ENCODE results near the gene NLE1. TPM values are rescaled to one million over a fixed set of nuclear protein-coding genes. Genes with fewer than 3 reads are reported as not detected.
A peak's percentile ranks its signal among the peaks of the same experiment; 100 is the strongest.

Gene NLE1
- total RNA-seq, 1 donor = 14.1 TPM

DNA sequence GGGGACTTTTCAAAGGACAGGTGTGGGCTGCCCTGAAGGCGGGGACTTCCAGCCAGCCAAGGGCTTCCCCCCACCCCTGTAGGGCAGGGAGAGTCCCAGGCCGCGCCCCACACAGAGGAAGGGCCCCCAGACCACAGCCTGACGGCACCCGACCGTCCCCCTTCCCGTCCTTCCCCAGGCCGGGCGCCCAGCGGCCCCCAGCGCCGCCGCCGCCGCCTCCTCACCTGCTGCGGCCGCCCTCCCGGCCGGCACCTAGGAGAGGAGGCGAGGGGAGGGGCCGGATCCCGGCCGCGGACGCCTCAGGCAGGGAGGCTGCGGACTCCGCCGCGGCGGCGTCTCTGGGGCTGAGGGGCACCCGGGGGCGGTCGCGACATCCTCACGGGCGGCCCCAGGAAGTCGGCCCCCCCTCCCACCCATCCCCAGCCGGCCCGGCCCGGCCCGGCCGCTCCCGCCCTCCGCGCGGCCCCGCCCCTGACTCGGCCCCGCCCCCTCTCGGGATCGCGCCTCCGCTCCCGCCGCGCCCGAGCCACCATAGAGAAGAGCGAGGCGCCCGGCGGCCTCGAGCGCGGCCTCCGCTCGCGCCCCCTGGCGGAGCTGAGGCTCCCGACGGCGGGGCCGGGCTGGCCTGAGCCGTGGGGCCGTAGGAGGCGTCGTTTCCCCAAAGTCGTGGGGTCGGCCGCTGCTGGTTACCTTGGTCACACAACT is 53.1 kb downstream of the NLE1 start:
- TF ChIP-seq, protein P1, sequence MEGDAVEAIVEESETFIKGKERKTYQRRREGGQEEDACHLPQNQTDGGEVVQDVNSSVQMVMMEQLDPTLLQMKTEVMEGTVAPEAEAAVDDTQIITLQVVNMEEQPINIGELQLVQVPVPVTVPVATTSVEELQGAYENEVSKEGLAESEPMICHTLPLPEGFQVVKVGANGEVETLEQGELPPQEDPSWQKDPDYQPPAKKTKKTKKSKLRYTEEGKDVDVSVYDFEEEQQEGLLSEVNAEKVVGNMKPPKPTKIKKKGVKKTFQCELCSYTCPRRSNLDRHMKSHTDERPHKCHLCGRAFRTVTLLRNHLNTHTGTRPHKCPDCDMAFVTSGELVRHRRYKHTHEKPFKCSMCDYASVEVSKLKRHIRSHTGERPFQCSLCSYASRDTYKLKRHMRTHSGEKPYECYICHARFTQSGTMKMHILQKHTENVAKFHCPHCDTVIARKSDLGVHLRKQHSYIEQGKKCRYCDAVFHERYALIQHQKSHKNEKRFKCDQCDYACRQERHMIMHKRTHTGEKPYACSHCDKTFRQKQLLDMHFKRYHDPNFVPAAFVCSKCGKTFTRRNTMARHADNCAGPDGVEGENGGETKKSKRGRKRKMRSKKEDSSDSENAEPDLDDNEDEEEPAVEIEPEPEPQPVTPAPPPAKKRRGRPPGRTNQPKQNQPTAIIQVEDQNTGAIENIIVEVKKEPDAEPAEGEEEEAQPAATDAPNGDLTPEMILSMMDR (IDR thresholded peaks at IDR 0.05; ENCODE audit: insufficient read depth, low read length) = peak; percentile 55
- peak overlapping the region; percentile 76 for H3K4me3 ChIP-seq (ENCODE audit: low read depth, low read length)
- DNase-seq (ENCODE audit: low read depth) = peak; percentile 71

DNA sequence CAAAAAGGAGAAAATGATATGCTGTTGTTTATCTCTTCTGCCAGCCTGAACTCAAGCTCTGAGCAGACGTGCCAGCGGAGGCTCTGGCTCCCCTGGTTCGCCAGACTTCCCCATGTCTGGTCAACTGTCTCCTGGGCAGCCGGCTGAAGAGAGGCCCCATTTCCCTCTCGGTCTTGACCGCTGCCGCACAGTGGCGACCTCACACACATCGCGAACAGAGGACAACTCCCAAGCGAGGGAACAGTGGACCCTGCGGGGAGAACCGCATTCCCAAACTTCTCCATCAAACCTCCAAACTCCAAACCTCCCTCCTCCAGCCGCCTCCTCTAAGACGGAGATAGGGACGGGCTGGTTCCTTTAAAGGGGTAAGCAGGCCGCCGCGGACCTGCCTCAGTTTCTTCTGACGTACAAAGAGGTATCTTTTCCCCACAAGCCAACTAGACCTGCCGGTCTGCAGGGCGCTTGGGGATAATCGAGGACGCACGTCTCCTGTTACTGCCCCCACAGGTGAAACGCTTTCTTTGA is 53.7 kb downstream of the NLE1 start:
- DNase-seq (ENCODE audit: low read depth) = peak; percentile 49
- TF ChIP-seq, protein P1 (IDR thresholded peaks at IDR 0.05; ENCODE audit: insufficient read depth, low read length) = peak; percentile 13
- peak overlapping the region; percentile 76 for H3K4me3 ChIP-seq (ENCODE audit: low read depth, low read length)

DNA sequence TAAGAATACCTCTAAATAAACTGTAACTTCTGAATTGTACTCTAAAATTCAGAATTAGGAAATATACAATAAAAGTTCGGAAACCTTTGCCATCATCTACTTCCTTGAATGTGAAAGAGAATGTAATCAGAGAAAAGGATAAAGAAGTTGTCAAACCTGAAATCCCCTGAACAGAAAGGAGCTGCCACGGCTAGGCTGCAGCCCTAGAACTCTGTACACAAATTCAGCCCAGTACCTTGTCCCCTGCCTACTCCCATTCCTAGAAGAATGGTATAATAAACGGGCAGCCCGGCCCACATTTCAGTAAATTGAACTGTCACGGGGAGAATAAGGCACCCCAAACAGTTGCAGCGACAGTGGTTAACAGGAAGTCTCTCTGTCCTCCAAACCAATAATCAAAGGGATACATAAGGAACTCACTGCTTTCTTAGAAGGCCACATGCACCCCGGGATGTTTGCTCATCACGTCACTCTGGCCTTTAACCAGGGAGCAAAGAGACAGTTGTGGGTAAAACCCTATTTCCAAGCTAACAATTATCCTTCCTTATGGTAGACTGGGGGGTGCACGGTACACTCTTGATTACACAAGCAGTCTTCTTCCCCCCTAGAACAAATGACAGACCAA is 54.3 kb downstream of the NLE1 start:
- H3K4me3 ChIP-seq (ENCODE audit: low read depth, low read length) = peak overlapping the region; percentile 76
- no peak for DNase-seq (ENCODE audit: low read depth)
- TF ChIP-seq, protein P1 (IDR thresholded peaks at IDR 0.05; ENCODE audit: insufficient read depth, low read length) = no peak

DNA sequence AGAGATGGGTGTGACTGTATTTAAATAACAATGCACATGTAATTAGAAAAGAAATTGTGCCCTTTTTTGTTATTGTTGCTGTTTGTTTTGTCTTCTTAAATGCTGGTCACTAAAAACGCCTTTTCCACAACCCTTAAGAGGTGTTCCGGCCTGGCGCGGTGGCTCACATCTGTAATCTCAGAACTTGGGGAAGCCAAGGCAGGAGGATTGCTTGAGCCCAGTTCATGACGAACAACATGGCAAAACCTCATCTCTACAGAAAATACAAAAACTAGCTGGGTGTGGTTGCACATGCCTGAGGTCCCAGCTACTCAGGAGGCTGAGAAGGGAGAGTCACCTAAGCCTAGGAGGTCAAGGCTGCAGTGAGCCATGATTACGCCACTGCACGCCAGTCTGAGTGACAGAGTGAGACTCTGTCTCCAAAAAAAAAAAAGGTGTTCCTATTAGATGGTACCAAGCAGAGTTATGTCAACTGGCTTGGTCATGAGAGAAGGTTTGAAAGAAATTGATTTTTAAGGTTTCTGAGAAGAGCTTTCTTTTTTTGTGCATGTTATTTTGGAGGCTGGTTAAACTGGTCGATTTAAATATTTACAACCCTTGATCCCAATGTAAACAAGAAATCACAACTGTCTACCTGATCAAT is 55.1 kb downstream of the NLE1 start:
- no peak for DNase-seq (ENCODE audit: low read depth)
- TF ChIP-seq, protein P1 (IDR thresholded peaks at IDR 0.05; ENCODE audit: insufficient read depth, low read length) = no peak
- H3K4me3 ChIP-seq (ENCODE audit: low read depth, low read length) = no peak overlapping the region

DNA sequence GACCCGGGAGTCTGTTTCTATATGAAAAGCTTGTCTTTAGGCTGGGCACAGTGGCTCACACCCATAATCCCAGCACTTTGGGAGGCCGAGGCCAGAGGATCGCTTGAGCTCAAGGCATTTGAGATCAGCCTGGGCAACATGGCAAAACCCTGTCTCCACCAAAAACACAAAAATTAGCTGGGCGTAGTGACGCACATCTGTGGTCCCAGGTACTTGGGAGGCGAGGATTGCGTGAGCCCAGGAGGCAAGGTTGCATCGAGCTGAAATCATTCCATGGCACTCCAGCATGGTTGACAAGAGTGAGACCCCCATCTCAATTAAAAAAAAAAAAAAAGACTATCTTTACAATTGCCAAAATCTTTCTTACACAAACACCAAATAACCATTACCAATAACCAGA is 55.9 kb downstream of the NLE1 start:
- no peak for DNase-seq (ENCODE audit: low read depth)
- no peak overlapping the region for H3K4me3 ChIP-seq (ENCODE audit: low read depth, low read length)
- TF ChIP-seq, protein P1 (IDR thresholded peaks at IDR 0.05; ENCODE audit: insufficient read depth, low read length) = no peak

DNA sequence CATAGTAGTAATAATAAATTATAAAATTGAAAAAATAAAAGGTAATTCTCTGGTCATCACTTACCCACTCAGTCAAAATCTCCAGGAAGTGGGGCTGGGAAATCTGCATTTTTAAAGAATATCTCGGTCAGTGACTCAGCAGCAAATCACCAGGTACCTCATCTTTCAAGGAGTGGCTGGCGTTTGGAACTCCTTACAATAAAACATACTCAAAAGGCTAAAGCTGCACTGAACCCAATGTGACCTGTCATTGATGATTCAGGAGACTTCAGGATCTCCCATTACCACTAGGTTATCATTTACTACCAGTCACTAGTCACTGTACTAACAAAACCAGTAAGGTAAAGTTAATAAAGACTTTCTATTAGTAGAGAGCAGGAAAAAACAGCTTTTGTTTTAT is 57.1 kb downstream of the NLE1 start:
- H3K4me3 ChIP-seq (ENCODE audit: low read depth, low read length) = no peak overlapping the region
- peak; percentile 51 for DNase-seq (ENCODE audit: low read depth)
- TF ChIP-seq, protein P1 (IDR thresholded peaks at IDR 0.05; ENCODE audit: insufficient read depth, low read length) = no peak
